GM12872 (cell line): ENCODE results near the gene CNTNAP5.

ENCODE experiments used
- CTCF ChIP-seq: IDR thresholded peaks from 3 replicates; pipeline ENCODE4 v1.5.1; 2011; ENCODE audit warnings: low read depth, mild to moderate bottlenecking, low read length, moderate library complexity; ENCODE audit not compliant: insufficient read depth

Gene CNTNAP5

DNA sequence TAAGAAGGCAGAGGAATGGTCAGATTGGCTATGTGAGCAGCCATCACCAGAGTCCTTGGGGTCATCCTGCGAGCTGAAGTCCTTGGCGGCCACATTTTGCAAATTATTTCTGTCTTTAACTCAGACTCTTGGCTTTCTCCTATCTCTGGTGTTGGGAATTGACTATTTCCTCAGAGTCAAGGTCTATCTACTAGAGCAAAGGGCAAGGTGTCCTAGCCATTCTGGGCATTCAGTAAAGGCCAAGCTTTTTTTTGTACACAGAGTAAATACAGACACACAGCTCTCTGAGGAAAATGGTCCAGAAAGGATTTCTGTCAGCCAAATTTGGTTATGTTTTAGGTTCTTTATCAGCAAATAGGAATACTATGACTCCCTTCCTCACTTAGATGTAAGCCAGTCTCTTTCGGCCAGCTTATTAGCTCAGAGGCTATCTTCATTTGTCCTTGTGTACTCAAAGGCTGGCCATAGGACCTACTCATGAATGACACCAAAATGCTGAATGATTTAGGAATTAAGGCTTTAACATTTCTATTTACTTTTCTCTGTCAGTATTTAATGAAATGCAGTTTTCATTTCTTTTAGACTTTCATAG is 146.5 kb downstream of the CNTNAP5 start:
- no peak for TF ChIP-seq CTCF

GRCh38 chr2:124178719-124179118 is 153.6 kb downstream of the CNTNAP5 start:
- TF ChIP-seq CTCF = no peak

- TF ChIP-seq CTCF = no peak
Measured at GRCh38 chr2:124180635-124181034, 155.5 kb downstream of the CNTNAP5 start.

DNA sequence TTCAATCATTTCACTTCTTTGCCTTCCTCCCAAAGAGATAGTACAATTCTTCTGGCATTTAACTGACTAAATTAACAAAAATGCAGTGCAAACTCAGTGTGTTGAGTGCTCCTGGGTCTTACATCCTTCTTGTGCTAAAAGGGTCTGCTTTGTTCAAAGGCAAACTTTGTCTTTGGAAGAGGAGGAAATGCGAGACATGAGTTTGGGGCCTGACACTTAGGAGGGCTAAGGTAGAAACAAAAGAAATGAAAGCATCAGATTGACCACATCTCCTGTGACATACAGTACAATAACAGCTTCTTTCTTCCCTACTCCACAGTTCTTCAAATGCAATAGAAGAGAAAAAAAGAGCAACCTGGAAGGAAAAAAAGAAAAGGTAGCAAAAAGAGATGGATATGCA is 161.7 kb downstream of the CNTNAP5 start:
- TF ChIP-seq CTCF = no peak

- TF ChIP-seq CTCF = no peak
Measured at GRCh38 chr2:124187948-124188347, 162.9 kb downstream of the CNTNAP5 start.

DNA sequence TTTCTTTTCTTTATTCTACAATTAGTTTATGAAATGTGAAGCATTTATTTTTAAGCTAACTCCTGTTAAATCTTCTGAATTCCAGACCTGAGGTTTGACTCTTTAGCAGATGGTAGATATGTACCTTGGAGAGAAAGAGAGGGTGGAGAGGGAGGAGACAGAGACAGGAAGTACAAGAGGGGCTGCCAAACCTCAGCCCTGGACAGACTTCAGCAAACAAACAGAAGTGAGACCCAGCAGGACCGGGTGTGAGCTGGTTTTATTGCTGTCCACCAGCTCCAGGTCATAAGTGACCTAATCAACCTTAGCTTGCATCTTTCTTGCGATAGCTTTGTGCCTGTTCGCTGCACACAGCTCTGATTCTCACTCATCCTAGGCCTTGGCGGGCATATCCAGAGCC is 168.6 kb downstream of the CNTNAP5 start:
- TF ChIP-seq CTCF = no peak

DNA sequence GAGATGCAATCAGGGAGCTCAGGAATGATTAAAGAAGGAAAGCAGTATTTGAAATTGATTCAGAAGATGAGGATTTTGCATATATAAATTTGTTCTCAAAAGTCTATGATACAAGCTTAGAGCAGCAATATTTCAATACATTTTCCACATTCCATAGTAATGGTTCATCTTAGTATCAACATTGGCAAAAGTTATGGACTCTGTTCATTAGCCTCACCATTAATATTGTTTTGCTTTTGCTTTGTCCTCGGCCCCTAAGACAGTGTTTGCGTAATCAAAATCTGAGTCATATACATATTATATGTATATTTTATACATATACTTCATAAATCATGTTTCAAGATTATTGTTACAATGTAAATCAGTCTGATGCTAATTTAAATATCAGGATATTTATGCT is 176.6 kb downstream of the CNTNAP5 start:
- no peak for TF ChIP-seq CTCF
